HepG2 (cell line): ENCODE results near the gene KRCC1. TPM values are rescaled to one million over a fixed set of nuclear protein-coding genes. Genes with fewer than 3 reads are reported as not detected.

Source experiments
- ATAC-seq: fragments of 200-7000 bp; cut with Tn5 transposase; 3 replicates; pipeline ENCODE4 v1.9.1; 2020; ENCODE audit warnings: mild to moderate bottlenecking, moderate library complexity
- BruUV-seq: library from RNA; stranded (reverse); fragments of 400-500 nt; replicated peaks from 2 replicates; lab custom pipeline; 2021; lab: Mats Ljungman, UMichigan
- CTCF ChIA-PET: fragments of 300-600 bp; formaldehyde crosslinking; extraction: SDS; loops from one replicate; lab custom pipeline; 2021; ENCODE audit warnings: low total read pairs, inconsistent platforms, low intra/inter-chr PET ratio; lab: Yijun Ruan, JAX
- POLR2A ChIA-PET: fragments of 350-600 bp; sonication (Branson Sonifier 250); formaldehyde crosslinking; loops from one replicate; lab custom pipeline; 2020; ENCODE audit warnings: antibody characterized with exemption, inconsistent platforms; lab: Yijun Ruan, JAX
- DNase-seq: peaks from one replicate; pipeline ENCODE4 v3.0.0-alpha.2; 2015; ENCODE audit warnings: low spot score
- FAIRE-seq: peaks from 3 replicates; lab custom pipeline; 2011; peaks lifted over from hg19 to GRCh38; lab: Jason Lieb, UNC
- H2AFZ ChIP-seq: one replicate; pipeline ENCODE4 v1.6.1; 2011; ENCODE audit warnings: low read length, inconsistent platforms
- H3K27ac ChIP-seq: fragments of 300-600 bp; 3 replicates; pipeline ENCODE4 v1.8.0; 2011; ENCODE audit warnings: mixed run types, mild to moderate bottlenecking, mixed read lengths, low read length, inconsistent platforms; ENCODE audit not compliant: insufficient read depth; ENCODE audit errors: extremely low read length
- H3K27me3 ChIP-seq, 2 experiments: fragments of 200-600 bp in 1 of 2; 2 replicates in 1 of 2; 3 replicates in 1 of 2; pipeline versions ENCODE4 v1.6.0 to v1.8.0; 2011; ENCODE audit warnings: low read length in 2 of 2, mild to moderate bottlenecking in 2 of 2, moderate library complexity in 2 of 2, inconsistent platforms in 1 of 2; ENCODE audit not compliant: insufficient read depth in 2 of 2, control insufficient read depth in 1 of 2
- H3K36me3 ChIP-seq, 2 experiments: fragments of 200-600 bp in 1 of 2; replicated peaks in 1 of 2; 2 replicates in 1 of 2; 3 replicates in 1 of 2; pipeline versions ENCODE4 v1.5.1 to v1.8.0; 2011; ENCODE audit warnings: low read length in 2 of 2, inconsistent platforms in 1 of 2; ENCODE audit not compliant: insufficient read depth in 2 of 2, control insufficient read depth in 1 of 2
- H3K4me1 ChIP-seq: 2 replicates; pipeline ENCODE4 v1.5.1; 2012; ENCODE audit warnings: low read length, inconsistent platforms; ENCODE audit not compliant: insufficient read depth
- H3K4me2 ChIP-seq: 2 replicates; pipeline ENCODE4 v1.6.0; 2011; ENCODE audit warnings: low read depth, low read length, inconsistent platforms
- H3K4me3 ChIP-seq, 3 experiments: fragments of 200-600 bp in 1 of 3; sonication (generic), shearing (Covaris generic) in 1 of 3; replicated peaks in 1 of 3; 2 replicates each; pipeline ENCODE4 v1.5.1; 2011 to 2016; ENCODE audit warnings: low read length in 3 of 3, inconsistent platforms in 2 of 3, low read depth in 2 of 3, mild to moderate bottlenecking in 2 of 3, control low read depth in 1 of 3, mixed read lengths in 1 of 3; ENCODE audit not compliant: insufficient read depth in 1 of 3
- H3K79me2 ChIP-seq: one replicate; pipeline ENCODE4 v1.6.1; 2011; ENCODE audit warnings: low read length, inconsistent platforms; ENCODE audit not compliant: insufficient read depth
- H3K9ac ChIP-seq: 2 replicates; pipeline ENCODE4 v1.6.0; 2011; ENCODE audit warnings: mild to moderate bottlenecking, low read depth, low read length, inconsistent platforms; ENCODE audit not compliant: insufficient read depth
- H3K9me3 ChIP-seq: 2 replicates; pipeline ENCODE4 v1.5.1; 2012; ENCODE audit warnings: mild to moderate bottlenecking, low read length
- H4K20me1 ChIP-seq: 2 replicates; pipeline ENCODE4 v1.6.0; 2011; ENCODE audit warnings: inconsistent platforms, mild to moderate bottlenecking, low read length, moderate library complexity; ENCODE audit not compliant: insufficient read depth
- CAMTA2 ChIP-seq: sonication (generic); formaldehyde crosslinking; IDR thresholded peaks from 2 replicates; pipeline ENCODE4 v1.4.0; 2020; ENCODE audit warnings: mild to moderate bottlenecking, missing genetic modification reagents, borderline replicate concordance
- EZH2 ChIP-seq: conservative IDR thresholded peaks from 2 replicates; pipeline ENCODE4 v1.6.1; 2012; ENCODE audit warnings: mild to moderate bottlenecking, low read depth, low read length, moderate library complexity
- HDAC2 ChIP-seq: sonication (generic); formaldehyde crosslinking; IDR thresholded peaks from 2 replicates; pipeline ENCODE4 v1.4.0; 2020; ENCODE audit warnings: missing genetic modification reagents
- MED8 ChIP-seq: sonication (generic); formaldehyde crosslinking; IDR thresholded peaks from 2 replicates; pipeline ENCODE4 v1.8.1; 2023; ENCODE audit warnings: mild to moderate bottlenecking, missing genetic modification reagents; ENCODE audit not compliant: insufficient replicate concordance
- MEIS2 ChIP-seq: sonication (generic); formaldehyde crosslinking; IDR thresholded peaks from 2 replicates; pipeline ENCODE4 v1.9.0; 2021; ENCODE audit warnings: mild to moderate bottlenecking, missing genetic modification reagents
- SAP130 ChIP-seq: IDR thresholded peaks from 2 replicates; pipeline ENCODE4 v1.6.1; 2016; ENCODE audit warnings: low read depth
- SMYD3 ChIP-seq: sonication (generic); formaldehyde crosslinking; IDR thresholded peaks from 2 replicates; pipeline ENCODE4 v1.8.1; 2023; ENCODE audit warnings: mild to moderate bottlenecking, missing genetic modification reagents
- TEAD2 ChIP-seq: sonication (generic); formaldehyde crosslinking; IDR thresholded peaks from 2 replicates; pipeline ENCODE4 v1.9.0; 2021; ENCODE audit warnings: missing genetic modification reagents
- YY1 ChIP-seq: IDR thresholded peaks from 2 replicates; pipeline ENCODE4 v1.6.1; 2011; ENCODE audit warnings: low read length, low read depth, moderate library complexity, mild to moderate bottlenecking; ENCODE audit not compliant: insufficient read depth, insufficient replicate concordance
- ZNF230 ChIP-seq: sonication (generic); formaldehyde crosslinking; IDR thresholded peaks from 2 replicates; pipeline ENCODE4 v1.4.0; 2020; ENCODE audit warnings: mild to moderate bottlenecking, missing genetic modification reagents
- ZNF337 ChIP-seq: sonication (generic); formaldehyde crosslinking; IDR thresholded peaks from 2 replicates; pipeline ENCODE4 v1.5.1; 2020; ENCODE audit warnings: missing genetic modification reagents, low read depth, mild to moderate bottlenecking, borderline replicate concordance
- ZNF784 ChIP-seq: sonication (generic); formaldehyde crosslinking; IDR thresholded peaks from 2 replicates; pipeline ENCODE4 v1.5.1; 2020; ENCODE audit warnings: missing genetic modification reagents, mild to moderate bottlenecking, borderline replicate concordance
- ZSCAN21 ChIP-seq: sonication (generic); formaldehyde crosslinking; IDR thresholded peaks from 2 replicates; pipeline ENCODE4 v1.8.0; 2022; ENCODE audit warnings: mild to moderate bottlenecking, missing genetic modification reagents, moderate library complexity, borderline replicate concordance
- WGBS: methylation state at CpG from one replicate; pipeline ENCODE4 v1.1.6; 2017; ENCODE audit warnings: low lambda C conversion rate; 5-methylcytosine and 5-hydroxymethylcytosine counted together
- in situ Hi-C: cut with HindIII; loops from 2 replicates; pipeline ENCODE4 v1.10.0; 2017; ENCODE audit warnings: low pct_unique_long_range_greater_than_20kb; ENCODE audit not compliant: extremely low pct_ligation_motif_present
- intact Hi-C: fragments of 100-400 bp; cut with micrococcal nuclease; formaldehyde crosslinking; loops from one replicate; pipeline ENCODE4 v1.10.0; 2022; ENCODE audit not compliant: unreplicated experiment
- polyA plus RNA-seq, 8 experiments: library from polyadenylated mRNA; depleted of rRNA in 3 of 8; stranded (reverse) in 7 of 8; unstranded in 1 of 8; fragments of >200 nt; fragmentation: Illumina TruSeq in 4 of 8; extraction: Trizol in 4 of 8; gene quantifications; 2 replicates each; pipeline versions ENCODE4 v1.2.1 to v1.2.3, GENCODE V29; 2011 to 2016; ENCODE audit warnings: low read depth in 4 of 8, missing spikeins in 1 of 8, mixed read lengths in 1 of 8; ENCODE audit not compliant: insufficient read depth in 1 of 8
- total RNA-seq, 5 experiments: library from RNA; depleted of rRNA; stranded (reverse); fragments of >200 nt; fragmentation: Illumina TruSeq; extraction: Trizol; gene quantifications; 2 replicates each; pipeline ENCODE4 v1.2.3, GENCODE V29; 2016; ENCODE audit warnings: low read depth in 1 of 5
- TF ChIP-seq, protein P1 (sequence below): IDR thresholded peaks from 2 replicates; pipeline ENCODE4 v1.6.1; 2018; ENCODE audit warnings: missing genetic modification reagents
- TF ChIP-seq, protein P2 (sequence below): fragments of 450-650 bp; IDR thresholded peaks from 2 replicates; pipeline ENCODE4 v1.6.1; 2016

KRCC1 gene
- total and polyA plus RNA-seq, 2 of the 13 experiments (the other 11 are each of a cell fraction or from before 2014, with no cell fraction given), result 6.5 to 7.7 TPM

DNA sequence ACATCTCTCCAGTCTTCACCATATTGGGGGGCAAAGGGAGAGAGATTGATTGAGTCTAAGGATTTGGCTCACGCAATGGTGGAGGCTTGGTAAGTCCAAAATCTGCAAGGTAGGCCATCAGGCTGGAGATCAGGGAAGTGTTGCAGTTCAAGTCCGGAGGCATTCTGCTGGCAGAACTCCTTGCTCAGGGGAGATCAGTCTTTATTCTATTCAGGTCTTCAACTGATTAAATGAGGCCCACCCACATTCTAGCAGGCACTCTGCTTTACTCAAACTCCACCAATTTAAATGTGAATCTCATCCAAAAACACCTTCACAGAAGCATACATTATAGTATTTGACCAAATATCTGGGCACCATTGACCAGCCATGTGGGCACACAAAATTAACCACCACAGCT is 33.4 kb upstream of the KRCC1 start:
- no peaks in the 10 kb centered on the region for H3K9me3 ChIP-seq
- no peak overlapping the region for H3K9ac ChIP-seq
- FAIRE-seq, result no peak
- H3K4me2 ChIP-seq, result no peak overlapping the region
- POLR2A ChIA-PET, result interaction anchor here (1.2 kb wide), 1 partner anchor 73 kb away, joined by 3 read pairs; the partner anchor contains the start of gene RNU2-63P
- no peaks in the 10 kb centered on the region for H3K36me3 ChIP-seq
- no peak overlapping the region for H3K27ac ChIP-seq
- no peak for ATAC-seq
- peaks cover 0 to 21% of the 10 kb centered on the region in 2 experiments; a peak in 2 of 5 replicates for H3K27me3 ChIP-seq
- no peaks in the 10 kb centered on the region for H3K79me2 ChIP-seq
- TF ChIP-seq MED8 (CRISPR knock-in tag), result no peak
- TF ChIP-seq YY1, result no peak
- no peak for TF ChIP-seq ZNF337 (CRISPR knock-in tag)
- TF ChIP-seq, all 625 proteins: peak for 0
- in situ Hi-C loops (no loop called here), intact Hi-C loops (no loop called here)
- Histone ChIP-seq H4K20me1 (no peaks in the 10 kb centered on the region), H3K4me3 (no peak overlapping the region), H2AFZ (no peak overlapping the region), H3K4me1 (no peaks in the 10 kb centered on the region)
- CTCF ChIA-PET, result no interaction called here
- no peak for DNase-seq
- no TSS peak for BruUV-seq
- WGBS, result 82% methylated on average over 2 of the region's 2 CpGs

GRCh38 chr2:88087763-88088162 is 32.2 kb upstream of the KRCC1 start:
- no peak for ATAC-seq
- intact Hi-C loops, result no loop called here
- Histone ChIP-seq H3K4me2 (no peak overlapping the region), H3K4me1 (peaks cover 5% of the 10 kb centered on the region), H3K27me3 (peaks cover 0 to 16% of the 10 kb centered on the region in 2 experiments; a peak in 2 of 5 replicates), H3K4me3 (no peak overlapping the region), H3K27ac (no peak overlapping the region), H2AFZ (no peak overlapping the region), H4K20me1 (no peaks in the 10 kb centered on the region), H3K9me3 (no peaks in the 10 kb centered on the region), H3K79me2 (no peaks in the 10 kb centered on the region), H3K9ac (no peak overlapping the region), H3K36me3 (no peaks in the 10 kb centered on the region)
- 56% methylated on average over 16 of the region's 17 CpGs for WGBS
- no peak for DNase-seq
- POLR2A ChIA-PET, result no interaction called here
- CTCF ChIA-PET, result no interaction called here
- in situ Hi-C loops, result no loop called here
- no peak for FAIRE-seq
- no TSS peak for BruUV-seq
- TF ChIP-seq TEAD2 (CRISPR knock-in tag) (no peak), MEIS2 (CRISPR knock-in tag) (no peak), ZSCAN21 (CRISPR knock-in tag) (no peak), EZH2 (no peak), ZNF784 (CRISPR knock-in tag) (no peak), SMYD3 (CRISPR knock-in tag) (no peak), CAMTA2 (CRISPR knock-in tag) (no peak), SAP130 (CRISPR knock-in tag) (no peak), HDAC2 (CRISPR knock-in tag) (no peak), ZNF230 (CRISPR knock-in tag) (no peak)
- TF ChIP-seq, protein P1, sequence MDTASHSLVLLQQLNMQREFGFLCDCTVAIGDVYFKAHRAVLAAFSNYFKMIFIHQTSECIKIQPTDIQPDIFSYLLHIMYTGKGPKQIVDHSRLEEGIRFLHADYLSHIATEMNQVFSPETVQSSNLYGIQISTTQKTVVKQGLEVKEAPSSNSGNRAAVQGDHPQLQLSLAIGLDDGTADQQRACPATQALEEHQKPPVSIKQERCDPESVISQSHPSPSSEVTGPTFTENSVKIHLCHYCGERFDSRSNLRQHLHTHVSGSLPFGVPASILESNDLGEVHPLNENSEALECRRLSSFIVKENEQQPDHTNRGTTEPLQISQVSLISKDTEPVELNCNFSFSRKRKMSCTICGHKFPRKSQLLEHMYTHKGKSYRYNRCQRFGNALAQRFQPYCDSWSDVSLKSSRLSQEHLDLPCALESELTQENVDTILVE (CRISPR knock-in tag), result no peak
- TF ChIP-seq, protein P2, sequence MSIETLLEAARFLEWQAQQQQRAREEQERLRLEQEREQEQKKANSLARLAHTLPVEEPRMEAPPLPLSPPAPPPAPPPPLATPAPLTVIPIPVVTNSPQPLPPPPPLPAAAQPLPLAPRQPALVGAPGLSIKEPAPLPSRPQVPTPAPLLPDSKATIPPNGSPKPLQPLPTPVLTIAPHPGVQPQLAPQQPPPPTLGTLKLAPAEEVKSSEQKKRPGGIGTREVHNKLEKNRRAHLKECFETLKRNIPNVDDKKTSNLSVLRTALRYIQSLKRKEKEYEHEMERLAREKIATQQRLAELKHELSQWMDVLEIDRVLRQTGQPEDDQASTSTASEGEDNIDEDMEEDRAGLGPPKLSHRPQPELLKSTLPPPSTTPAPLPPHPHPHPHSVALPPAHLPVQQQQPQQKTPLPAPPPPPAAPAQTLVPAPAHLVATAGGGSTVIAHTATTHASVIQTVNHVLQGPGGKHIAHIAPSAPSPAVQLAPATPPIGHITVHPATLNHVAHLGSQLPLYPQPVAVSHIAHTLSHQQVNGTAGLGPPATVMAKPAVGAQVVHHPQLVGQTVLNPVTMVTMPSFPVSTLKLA, result peak; percentile 18; the same call in 1 of the 2 replicates
